Chondrocyte (in vitro differentiated cells): ENCODE measurements around the gene TSN. TPM values are rescaled to one million over a fixed set of nuclear protein-coding genes. Genes with fewer than 3 reads are reported as not detected.

Experiments
- DNase-seq: peaks from one replicate; pipeline ENCODE4 v3.0.0; 2021; ENCODE audit warnings: mixed read lengths, low spot score
- H3K27ac Mint-ChIP-seq: one replicate; pipeline ENCODE4 v1.8.0; 2021; ENCODE audit warnings: mild to moderate bottlenecking, moderate library complexity, mixed read lengths; ENCODE audit not compliant: unreplicated experiment
- H3K27me3 Mint-ChIP-seq: 2 replicates; pipeline ENCODE4 v1.8.0; 2021; ENCODE audit warnings: low read depth, mixed read lengths
- H3K36me3 Mint-ChIP-seq: 2 replicates; pipeline ENCODE4 v1.8.0; 2021; ENCODE audit warnings: low read depth, mixed read lengths
- H3K4me1 Mint-ChIP-seq: 2 replicates; pipeline ENCODE4 v1.8.0; 2021; ENCODE audit warnings: low read depth, mild to moderate bottlenecking, mixed read lengths
- H3K4me3 Mint-ChIP-seq: one replicate; pipeline ENCODE4 v1.8.0; 2021; ENCODE audit warnings: mild to moderate bottlenecking, moderate library complexity, mixed read lengths; ENCODE audit not compliant: unreplicated experiment
- H3K9me3 Mint-ChIP-seq: 2 replicates; pipeline ENCODE4 v1.8.0; 2021; ENCODE audit warnings: low read depth, mixed read lengths
- CTCF ChIP-seq: fragments of 200-600 bp; sonication (generic); IDR thresholded peaks from 2 replicates; pipeline ENCODE4 v1.5.0; 2021; ENCODE audit warnings: antibody characterized with exemption, mild to moderate bottlenecking, moderate library complexity
- total RNA-seq: library from RNA; stranded (reverse); gene quantifications from 3 replicates; pipeline ENCODE4 v1.2.1, GENCODE V29; 2021

The TSN gene
- total RNA-seq, 1 donor from 2014 or later, result 57.1 TPM

DNA sequence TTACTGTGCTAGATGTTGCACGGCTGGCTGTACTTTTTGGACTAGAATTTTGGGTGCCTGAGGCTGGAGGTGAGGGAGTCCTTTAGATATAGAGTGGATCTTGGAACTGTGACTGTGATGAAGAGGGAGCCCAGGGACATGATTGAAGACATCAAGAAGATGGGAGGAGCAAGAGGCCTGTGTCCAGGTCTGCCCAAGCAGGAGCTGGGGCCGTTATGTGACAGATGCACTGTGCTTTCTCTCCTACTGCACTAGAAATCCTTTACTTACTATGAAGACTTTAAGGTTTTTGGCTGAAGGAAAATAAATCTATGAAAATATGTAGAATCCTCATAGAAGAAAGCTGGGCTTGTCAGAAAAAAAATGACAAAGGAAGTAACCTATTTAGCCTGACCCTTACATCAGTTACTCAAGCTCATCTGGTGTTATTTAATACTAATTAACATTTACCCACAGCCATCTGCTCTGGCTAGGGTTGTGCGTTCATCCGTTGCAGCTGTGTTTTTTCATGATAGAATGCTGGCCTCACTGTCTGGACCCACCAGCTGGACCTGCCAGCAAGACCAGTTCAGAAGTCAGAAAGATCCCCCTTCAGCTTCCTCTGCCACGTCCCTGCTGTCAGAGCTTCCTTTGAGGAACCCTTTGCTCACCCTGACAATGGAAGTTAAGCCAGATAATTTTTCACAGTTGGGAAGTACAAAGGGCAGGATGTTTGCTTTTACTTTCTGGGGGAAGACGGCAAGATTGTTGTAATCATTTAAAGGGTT lies 16.7 kb downstream of the TSN start:
- no peaks in the 10 kb centered on the region for H3K27me3 Mint-ChIP-seq
- H3K36me3 Mint-ChIP-seq, result peaks cover 8% of the 10 kb centered on the region
- H3K4me3 Mint-ChIP-seq, result no peak overlapping the region
- DNase-seq, result no peak
- H3K9me3 Mint-ChIP-seq, result no peaks in the 10 kb centered on the region
- no peak for TF ChIP-seq CTCF
- H3K4me1 Mint-ChIP-seq, result peaks cover 16% of the 10 kb centered on the region
- no peak overlapping the region for H3K27ac Mint-ChIP-seq

DNA sequence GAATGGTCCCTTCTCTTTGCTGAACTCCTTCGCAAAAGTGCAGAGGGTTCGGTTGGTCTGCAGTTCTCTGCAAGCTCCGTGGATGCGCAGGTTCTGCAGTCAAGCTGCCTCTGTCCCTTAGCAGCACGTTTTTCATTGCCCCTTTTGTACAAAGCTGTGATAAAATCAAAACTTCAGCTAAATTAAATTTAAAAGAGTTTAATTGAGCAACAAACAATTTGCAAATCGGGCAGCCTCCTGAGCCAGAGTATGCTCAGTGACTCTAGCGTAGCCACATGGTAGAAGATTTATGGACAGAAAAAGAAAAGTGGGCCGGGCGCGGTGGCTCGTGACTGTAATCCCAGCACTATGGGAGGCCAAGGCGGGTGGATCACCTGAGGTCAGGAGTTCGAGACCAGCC lies 18.8 kb downstream of the TSN start:
- H3K4me1 Mint-ChIP-seq, result peaks cover 25% of the 10 kb centered on the region
- H3K4me3 Mint-ChIP-seq, result no peak overlapping the region
- DNase-seq, result no peak
- H3K27ac Mint-ChIP-seq, result no peak overlapping the region
- no peaks in the 10 kb centered on the region for H3K27me3 Mint-ChIP-seq
- H3K9me3 Mint-ChIP-seq, result no peaks in the 10 kb centered on the region
- H3K36me3 Mint-ChIP-seq, result no peaks in the 10 kb centered on the region
- no peak for TF ChIP-seq CTCF

GRCh38 chr2:121776361-121776760 lies 20.9 kb downstream of the TSN start:
- Mint-ChIP-seq H3K9me3 (no peaks in the 10 kb centered on the region), H3K4me1 (peaks cover 25% of the 10 kb centered on the region), H3K27me3 (no peaks in the 10 kb centered on the region), H3K4me3 (no peak overlapping the region), H3K27ac (no peak overlapping the region), H3K36me3 (no peaks in the 10 kb centered on the region)
- no peak for TF ChIP-seq CTCF
- DNase-seq, result no peak

GRCh38 chr2:121776885-121777698 lies 21.6 kb downstream of the TSN start:
- H3K27ac Mint-ChIP-seq, result peak overlapping the region; percentile 65
- DNase-seq, result no peak

More at GRCh38 chr2:121776885-121777698, 21.6 kb downstream of the TSN start:
- H3K27me3 Mint-ChIP-seq, result peaks cover under 1% of the 10 kb centered on the region
- no peak for TF ChIP-seq CTCF
- H3K36me3 Mint-ChIP-seq, result no peaks in the 10 kb centered on the region
- no peaks in the 10 kb centered on the region for H3K9me3 Mint-ChIP-seq
- H3K4me1 Mint-ChIP-seq, result peaks cover 25% of the 10 kb centered on the region
- no peak overlapping the region for H3K4me3 Mint-ChIP-seq
